ENCODE data around the gene SLC44A1.
A peak's percentile ranks its signal among the peaks of the same experiment; 100 is the strongest.

DNA sequence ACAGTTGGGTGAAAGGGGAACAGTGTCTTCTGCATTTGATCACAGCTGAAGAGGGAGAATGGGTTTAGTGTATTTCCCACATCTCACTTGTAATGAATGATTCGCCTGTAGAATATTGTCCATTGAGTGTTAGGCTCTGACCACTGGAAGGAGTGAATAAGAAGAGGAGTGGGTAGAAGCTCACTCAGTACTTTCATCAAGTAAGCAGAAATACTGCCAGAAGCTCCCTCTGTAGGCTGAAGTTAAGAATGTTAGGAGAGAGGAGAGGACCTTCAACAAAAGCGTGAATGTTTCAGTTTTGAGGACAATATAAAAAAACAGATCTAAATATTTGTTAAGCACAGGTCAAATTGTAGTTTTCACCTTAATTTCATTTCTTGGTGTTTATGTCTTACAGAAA is 230.9 kb downstream of the SLC44A1 start:
- TF ChIP-seq, protein P1, sequence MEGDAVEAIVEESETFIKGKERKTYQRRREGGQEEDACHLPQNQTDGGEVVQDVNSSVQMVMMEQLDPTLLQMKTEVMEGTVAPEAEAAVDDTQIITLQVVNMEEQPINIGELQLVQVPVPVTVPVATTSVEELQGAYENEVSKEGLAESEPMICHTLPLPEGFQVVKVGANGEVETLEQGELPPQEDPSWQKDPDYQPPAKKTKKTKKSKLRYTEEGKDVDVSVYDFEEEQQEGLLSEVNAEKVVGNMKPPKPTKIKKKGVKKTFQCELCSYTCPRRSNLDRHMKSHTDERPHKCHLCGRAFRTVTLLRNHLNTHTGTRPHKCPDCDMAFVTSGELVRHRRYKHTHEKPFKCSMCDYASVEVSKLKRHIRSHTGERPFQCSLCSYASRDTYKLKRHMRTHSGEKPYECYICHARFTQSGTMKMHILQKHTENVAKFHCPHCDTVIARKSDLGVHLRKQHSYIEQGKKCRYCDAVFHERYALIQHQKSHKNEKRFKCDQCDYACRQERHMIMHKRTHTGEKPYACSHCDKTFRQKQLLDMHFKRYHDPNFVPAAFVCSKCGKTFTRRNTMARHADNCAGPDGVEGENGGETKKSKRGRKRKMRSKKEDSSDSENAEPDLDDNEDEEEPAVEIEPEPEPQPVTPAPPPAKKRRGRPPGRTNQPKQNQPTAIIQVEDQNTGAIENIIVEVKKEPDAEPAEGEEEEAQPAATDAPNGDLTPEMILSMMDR (IDR thresholded peaks at IDR 0.05): peak; percentile 28 to 48 (median 40)
- TF ChIP-seq POLR2A (IDR thresholded peaks at IDR 0.05): no peak

Data from adrenal gland (tissue), 5 donors.